Measurements from ENCODE around the gene YJEFN3. TPM values are rescaled to one million over a fixed set of nuclear protein-coding genes. Genes with fewer than 3 reads are reported as not detected.

Gene YJEFN3
- total and polyA plus RNA-seq, 4 donors = 4.4 to 30.6 (median 15.1) TPM

DNA sequence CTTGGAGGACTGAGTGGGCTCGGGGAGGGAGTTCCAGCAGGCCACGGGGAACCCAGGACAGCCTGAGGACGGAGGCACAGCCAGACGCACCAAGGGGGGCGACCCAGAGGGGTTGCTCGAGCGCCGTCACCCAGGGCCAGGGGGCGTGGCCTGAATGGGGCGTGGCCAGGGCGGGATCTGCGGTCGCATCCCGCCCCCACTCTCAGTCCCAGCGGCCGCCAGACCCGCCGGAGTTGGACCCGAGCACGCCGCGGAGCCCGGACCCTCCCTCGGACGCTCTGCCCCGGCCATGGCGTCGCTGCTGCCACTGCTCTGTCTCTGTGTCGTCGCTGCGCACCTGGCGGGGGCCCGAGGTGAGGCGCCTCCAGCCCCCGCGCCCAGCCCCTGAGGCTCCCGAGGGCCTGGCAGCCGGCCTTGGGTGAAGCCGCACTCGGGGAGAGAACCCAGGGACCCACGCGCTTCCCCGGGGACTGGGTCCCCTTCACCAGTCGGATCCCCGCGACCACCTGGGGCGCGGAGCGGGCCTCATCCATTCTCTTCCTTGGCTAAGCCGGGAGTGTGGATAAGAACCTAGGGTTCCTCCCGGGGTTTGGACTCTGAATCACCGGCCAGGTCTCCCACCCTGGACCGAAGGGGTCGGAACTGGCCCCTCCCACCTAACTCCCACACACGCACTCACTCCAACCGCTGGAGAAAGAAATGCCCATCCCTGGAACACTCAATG, 9.5 kb downstream of the YJEFN3 start, which contains the start of gene CILP2:
Gene CILP2 (plus strand): TSS at position 205 of the 724 bp plus-strand sequence. CDS start 85 bp downstream, at position 290.
- Histone ChIP-seq H3K4me3 (ENCODE audit: low read depth, low read length) (no peak within 1 kb of the TSS), H3K27me3 (ENCODE audit: control insufficient read depth, insufficient read depth, low read length) (peaks cover 44% of the 10 kb centered on the region)
- peak in 1 of 6 donors; percentile 11 for DNase-seq (ENCODE audit: low read depth in 4 of 6, low spot score in 6 of 6)

DNA sequence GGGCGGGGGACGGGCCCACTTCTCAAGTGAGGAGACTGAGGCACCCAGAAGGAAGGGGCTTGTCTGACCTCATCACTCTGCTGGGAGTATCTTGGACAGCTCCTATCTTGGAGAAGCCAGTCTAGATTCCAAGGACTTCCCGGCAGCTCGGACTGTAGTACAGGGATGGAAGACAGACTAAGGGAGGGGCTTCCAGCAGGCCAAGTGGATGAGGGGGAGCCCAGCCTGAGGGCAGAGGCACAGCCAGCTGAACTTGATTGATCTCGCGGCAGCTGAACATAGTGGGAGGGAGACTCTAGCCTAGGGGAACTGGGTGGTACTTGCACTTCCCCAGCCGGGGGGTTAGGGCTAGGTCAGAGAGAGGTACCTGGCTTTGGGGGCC, 10.1 kb downstream of the YJEFN3 start:
- 30% methylated on average over 7 of the region's 7 CpGs for WGBS (ENCODE audit: insufficient coverage)

More for the DNA sequence above, 9.5 kb downstream of the YJEFN3 start, which contains the start of gene CILP2:
- H3K4me1 ChIP-seq (ENCODE audit: control insufficient read depth, insufficient read depth, low read length) = peaks cover 42% of the 10 kb centered on the region
- H3K36me3 ChIP-seq (ENCODE audit: control insufficient read depth, insufficient read depth, low read length) = peaks cover 21% of the 10 kb centered on the region
- H3K27ac ChIP-seq (ENCODE audit: low read depth, low read length) = no peak within 1 kb of the TSS
- no peaks in the 10 kb centered on the region for H3K9me3 ChIP-seq (ENCODE audit: control insufficient read depth, insufficient read depth, low read length)
- WGBS (ENCODE audit: insufficient coverage) = 3% methylated on average over 53 of the region's 56 CpGs

GRCh38 chr19:19539698-19540063, 11.0 kb downstream of the YJEFN3 start:
- Histone ChIP-seq H3K9me3 (ENCODE audit: control insufficient read depth, insufficient read depth, low read length) (no peaks in the 10 kb centered on the region), H3K36me3 (ENCODE audit: control insufficient read depth, insufficient read depth, low read length) (peaks cover 18% of the 10 kb centered on the region), H3K27ac (ENCODE audit: low read depth, low read length) (no peak overlapping the region), H3K27me3 (ENCODE audit: control insufficient read depth, insufficient read depth, low read length) (peaks cover 44% of the 10 kb centered on the region), H3K4me3 (ENCODE audit: low read depth, low read length) (no peak overlapping the region), H3K4me1 (ENCODE audit: control insufficient read depth, insufficient read depth, low read length) (peaks cover 42% of the 10 kb centered on the region)
- no peak for DNase-seq (ENCODE audit: low read depth in 4 of 6, low spot score in 6 of 6)
- WGBS (ENCODE audit: insufficient coverage) = 34% methylated on average over 18 of the region's 19 CpGs

More for the DNA sequence above, 10.1 kb downstream of the YJEFN3 start:
- Histone ChIP-seq H3K36me3 (ENCODE audit: control insufficient read depth, insufficient read depth, low read length) (peaks cover 19% of the 10 kb centered on the region), H3K4me1 (ENCODE audit: control insufficient read depth, insufficient read depth, low read length) (peaks cover 42% of the 10 kb centered on the region), H3K27ac (ENCODE audit: low read depth, low read length) (no peak overlapping the region), H3K9me3 (ENCODE audit: control insufficient read depth, insufficient read depth, low read length) (no peaks in the 10 kb centered on the region), H3K27me3 (ENCODE audit: control insufficient read depth, insufficient read depth, low read length) (peaks cover 44% of the 10 kb centered on the region), H3K4me3 (ENCODE audit: low read depth, low read length) (no peak overlapping the region)
- no peak for DNase-seq (ENCODE audit: low read depth in 4 of 6, low spot score in 6 of 6)

GRCh38 chr19:19540064-19540714, 11.5 kb downstream of the YJEFN3 start:
- Histone ChIP-seq H3K9me3 (ENCODE audit: control insufficient read depth, insufficient read depth, low read length) (no peaks in the 10 kb centered on the region), H3K36me3 (ENCODE audit: control insufficient read depth, insufficient read depth, low read length) (peaks cover 16% of the 10 kb centered on the region), H3K4me1 (ENCODE audit: control insufficient read depth, insufficient read depth, low read length) (peaks cover 42% of the 10 kb centered on the region), H3K27me3 (ENCODE audit: control insufficient read depth, insufficient read depth, low read length) (peaks cover 44% of the 10 kb centered on the region), H3K4me3 (ENCODE audit: low read depth, low read length) (no peak overlapping the region), H3K27ac (ENCODE audit: low read depth, low read length) (no peak overlapping the region)
- peak in 3 of 6 donors; percentile 33 to 88 (median 81) for DNase-seq (ENCODE audit: low read depth in 4 of 6, low spot score in 6 of 6)
- WGBS (ENCODE audit: insufficient coverage) = 6% methylated on average over 74 of the region's 74 CpGs

DNA sequence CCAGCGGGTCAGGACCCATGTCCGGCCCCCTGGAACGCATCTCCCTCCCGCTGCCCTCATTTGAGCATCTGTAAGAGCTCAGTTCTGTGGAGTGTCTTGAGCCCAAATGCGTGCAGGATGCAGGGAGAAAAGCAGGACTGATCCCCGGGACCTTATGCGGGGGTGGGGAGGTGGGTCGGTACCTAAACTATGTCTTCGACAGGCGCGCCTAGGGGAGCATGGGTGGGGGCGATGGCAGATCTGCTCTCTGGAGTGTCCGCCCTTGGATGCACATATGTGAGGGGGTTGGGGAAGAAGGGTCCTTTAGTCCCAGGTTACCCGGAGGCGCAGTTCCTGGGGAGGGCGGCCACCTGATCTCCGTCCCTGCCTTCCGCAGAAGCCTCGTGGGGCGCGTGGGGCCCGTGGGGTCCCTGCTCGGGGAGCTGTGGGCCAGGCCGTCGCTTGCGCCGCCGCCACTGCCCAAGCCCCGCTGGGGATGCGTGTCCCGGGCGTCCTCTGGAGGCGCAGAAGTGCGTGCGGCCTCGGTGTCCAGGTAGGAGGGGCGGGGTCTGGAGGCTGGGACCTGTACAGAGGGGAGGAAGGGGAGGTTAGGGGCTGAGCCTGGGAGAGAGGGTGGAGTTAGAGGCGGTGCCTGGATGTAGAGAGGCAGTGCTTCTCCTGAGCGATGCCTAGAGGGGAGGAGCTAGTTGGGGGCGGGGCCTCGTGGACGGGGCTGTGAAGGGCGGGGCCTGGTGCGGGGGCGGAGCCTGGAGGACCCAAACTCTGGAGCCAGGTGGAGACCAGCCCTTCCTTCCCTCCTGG, 12.2 kb downstream of the YJEFN3 start:
- H3K4me3 ChIP-seq (ENCODE audit: low read depth, low read length) = no peak overlapping the region
- peaks cover 16% of the 10 kb centered on the region for H3K36me3 ChIP-seq (ENCODE audit: control insufficient read depth, insufficient read depth, low read length)
- WGBS (ENCODE audit: insufficient coverage) = 2% methylated on average over 45 of the region's 45 CpGs
- peaks cover 44% of the 10 kb centered on the region for H3K27me3 ChIP-seq (ENCODE audit: control insufficient read depth, insufficient read depth, low read length)
- no peaks in the 10 kb centered on the region for H3K9me3 ChIP-seq (ENCODE audit: control insufficient read depth, insufficient read depth, low read length)
- peak in 2 of 6 donors; percentile 44 to 80 for DNase-seq (ENCODE audit: low read depth in 4 of 6, low spot score in 6 of 6)
- no peak overlapping the region for H3K27ac ChIP-seq (ENCODE audit: low read depth, low read length)
- H3K4me1 ChIP-seq (ENCODE audit: control insufficient read depth, insufficient read depth, low read length) = peaks cover 42% of the 10 kb centered on the region

DNA sequence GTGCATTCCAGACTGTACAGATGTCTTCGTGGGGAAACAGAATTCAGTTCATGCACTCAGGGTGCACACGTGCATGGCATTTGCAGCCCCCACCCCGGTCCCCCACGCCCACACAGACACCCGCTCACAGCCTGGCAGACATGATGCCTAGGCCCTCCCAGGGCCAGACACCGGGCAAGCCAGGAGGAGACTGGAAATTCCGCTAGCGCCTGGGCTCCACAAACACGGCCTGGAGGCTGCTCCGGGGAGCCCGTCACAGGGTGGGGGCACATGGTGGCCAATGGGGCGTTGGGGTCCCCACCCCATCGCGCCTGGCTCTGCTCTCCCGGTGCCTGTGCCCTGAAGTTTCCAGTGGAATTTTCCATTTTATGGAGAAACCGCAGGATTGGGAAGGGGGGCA, 12.9 kb downstream of the YJEFN3 start:
- peaks cover 42% of the 10 kb centered on the region for H3K4me1 ChIP-seq (ENCODE audit: control insufficient read depth, insufficient read depth, low read length)
- peaks cover 44% of the 10 kb centered on the region for H3K27me3 ChIP-seq (ENCODE audit: control insufficient read depth, insufficient read depth, low read length)
- 80% methylated on average over 15 of the region's 16 CpGs for WGBS (ENCODE audit: insufficient coverage)
- no peaks in the 10 kb centered on the region for H3K9me3 ChIP-seq (ENCODE audit: control insufficient read depth, insufficient read depth, low read length)
- DNase-seq (ENCODE audit: low read depth in 4 of 6, low spot score in 6 of 6) = no peak
- H3K4me3 ChIP-seq (ENCODE audit: low read depth, low read length) = no peak overlapping the region
- H3K36me3 ChIP-seq (ENCODE audit: control insufficient read depth, insufficient read depth, low read length) = peaks cover 15% of the 10 kb centered on the region
- H3K27ac ChIP-seq (ENCODE audit: low read depth, low read length) = no peak overlapping the region

- H3K36me3 ChIP-seq (ENCODE audit: control insufficient read depth, insufficient read depth, low read length) = peaks cover 10% of the 10 kb centered on the region
- H3K27ac ChIP-seq (ENCODE audit: low read depth, low read length) = no peak overlapping the region
- H3K4me3 ChIP-seq (ENCODE audit: low read depth, low read length) = no peak overlapping the region
- DNase-seq (ENCODE audit: low read depth in 4 of 6, low spot score in 6 of 6) = no peak
- 84% methylated on average over 9 of the region's 12 CpGs for WGBS (ENCODE audit: insufficient coverage)
- H3K4me1 ChIP-seq (ENCODE audit: control insufficient read depth, insufficient read depth, low read length) = peaks cover 38% of the 10 kb centered on the region
- H3K9me3 ChIP-seq (ENCODE audit: control insufficient read depth, insufficient read depth, low read length) = no peaks in the 10 kb centered on the region
- H3K27me3 ChIP-seq (ENCODE audit: control insufficient read depth, insufficient read depth, low read length) = peaks cover 42% of the 10 kb centered on the region
Observed at GRCh38 chr19:19542507-19542906, 13.8 kb downstream of the YJEFN3 start.

DNA sequence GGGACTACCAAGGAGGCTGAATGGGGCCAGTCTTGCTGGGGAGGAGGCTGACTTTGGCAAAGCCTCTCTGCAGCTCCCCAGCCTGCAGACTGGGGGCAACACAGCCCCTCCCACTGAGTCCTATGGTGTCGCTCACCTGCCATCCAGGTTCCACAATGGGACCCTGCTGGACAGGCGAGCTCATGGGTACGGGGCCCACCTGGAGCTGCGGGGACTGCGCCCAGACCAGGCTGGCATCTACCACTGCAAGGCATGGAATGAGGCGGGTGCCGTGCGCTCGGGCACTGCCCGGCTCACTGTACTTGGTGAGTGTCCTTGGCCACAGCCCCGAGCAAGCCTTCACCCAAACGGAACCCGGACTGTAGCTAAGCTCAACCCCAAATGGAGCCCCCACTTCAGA, 14.4 kb downstream of the YJEFN3 start:
- Histone ChIP-seq H3K27me3 (ENCODE audit: control insufficient read depth, insufficient read depth, low read length) (peaks cover 36% of the 10 kb centered on the region), H3K4me3 (ENCODE audit: low read depth, low read length) (no peak overlapping the region), H3K27ac (ENCODE audit: low read depth, low read length) (no peak overlapping the region), H3K36me3 (ENCODE audit: control insufficient read depth, insufficient read depth, low read length) (peaks cover 10% of the 10 kb centered on the region), H3K9me3 (ENCODE audit: control insufficient read depth, insufficient read depth, low read length) (no peaks in the 10 kb centered on the region), H3K4me1 (ENCODE audit: control insufficient read depth, insufficient read depth, low read length) (peaks cover 32% of the 10 kb centered on the region)
- WGBS (ENCODE audit: insufficient coverage) = 96% methylated on average over 13 of the region's 13 CpGs
- DNase-seq (ENCODE audit: low read depth in 4 of 6, low spot score in 6 of 6) = no peak

DNA sequence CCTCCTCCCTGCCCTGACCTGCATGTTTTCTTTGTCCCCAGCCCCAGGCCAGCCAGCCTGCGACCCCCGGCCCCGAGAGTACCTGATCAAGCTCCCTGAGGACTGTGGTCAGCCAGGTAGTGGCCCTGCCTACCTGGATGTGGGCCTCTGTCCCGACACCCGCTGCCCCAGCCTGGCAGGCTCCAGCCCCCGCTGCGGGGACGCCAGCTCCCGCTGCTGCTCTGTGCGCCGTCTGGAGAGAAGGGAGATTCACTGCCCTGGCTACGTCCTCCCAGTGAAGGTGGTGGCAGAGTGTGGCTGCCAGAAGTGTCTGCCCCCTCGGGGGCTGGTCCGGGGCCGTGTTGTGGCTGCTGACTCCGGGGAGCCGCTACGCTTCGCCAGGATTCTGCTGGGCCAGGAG, 14.9 kb downstream of the YJEFN3 start:
- DNase-seq (ENCODE audit: low read depth in 4 of 6, low spot score in 6 of 6) = no peak
- Histone ChIP-seq H3K27ac (ENCODE audit: low read depth, low read length) (no peak overlapping the region), H3K9me3 (ENCODE audit: control insufficient read depth, insufficient read depth, low read length) (no peaks in the 10 kb centered on the region), H3K4me3 (ENCODE audit: low read depth, low read length) (no peak overlapping the region), H3K27me3 (ENCODE audit: control insufficient read depth, insufficient read depth, low read length) (peaks cover 31% of the 10 kb centered on the region), H3K4me1 (ENCODE audit: control insufficient read depth, insufficient read depth, low read length) (peaks cover 26% of the 10 kb centered on the region), H3K36me3 (ENCODE audit: control insufficient read depth, insufficient read depth, low read length) (peaks cover 10% of the 10 kb centered on the region)
- WGBS (ENCODE audit: insufficient coverage) = 84% methylated on average over 18 of the region's 19 CpGs

Measured in spinal cord (tissue), 10 donors.